Measurements from ENCODE around the gene RNU6-8.

DNA sequence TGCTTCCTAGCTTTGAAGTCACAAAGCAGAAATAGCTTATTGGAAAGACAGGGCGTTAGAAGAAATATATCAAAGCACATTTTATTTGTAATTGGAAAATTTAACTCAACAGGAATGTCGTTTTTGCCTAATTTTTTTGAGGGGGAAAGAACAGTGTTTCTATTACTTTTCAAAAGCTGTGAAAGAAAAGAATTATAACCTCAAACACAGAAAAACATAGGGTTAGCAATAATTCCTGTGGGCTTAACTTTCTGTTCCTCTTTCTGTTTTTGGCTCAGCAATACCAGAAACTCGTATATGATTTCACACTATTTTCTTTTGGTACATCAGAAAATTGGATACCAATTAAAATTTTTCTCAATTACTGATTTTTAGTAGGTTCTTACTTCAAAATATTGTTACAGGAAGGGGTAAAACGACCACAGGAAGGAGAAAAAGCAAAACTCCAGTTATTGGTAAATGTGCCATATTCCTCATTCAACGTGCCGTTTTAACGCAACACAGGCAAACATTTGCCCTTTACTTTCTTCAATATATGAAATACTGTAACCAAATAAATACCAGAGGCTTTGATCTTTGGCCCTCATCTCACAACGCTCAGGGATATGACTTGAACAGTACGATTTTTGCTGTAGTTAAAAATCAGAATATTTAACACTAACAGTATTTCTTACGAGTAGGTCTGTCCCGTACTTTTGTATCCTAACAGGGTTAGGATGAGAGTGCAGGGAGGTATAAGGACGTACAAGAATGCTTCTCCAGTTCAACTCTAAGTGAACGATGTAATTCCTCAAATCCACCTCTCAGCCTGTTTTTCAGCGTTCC, 2.5 kb downstream of the RNU6-8 start:
- TF ChIP-seq, protein P1, sequence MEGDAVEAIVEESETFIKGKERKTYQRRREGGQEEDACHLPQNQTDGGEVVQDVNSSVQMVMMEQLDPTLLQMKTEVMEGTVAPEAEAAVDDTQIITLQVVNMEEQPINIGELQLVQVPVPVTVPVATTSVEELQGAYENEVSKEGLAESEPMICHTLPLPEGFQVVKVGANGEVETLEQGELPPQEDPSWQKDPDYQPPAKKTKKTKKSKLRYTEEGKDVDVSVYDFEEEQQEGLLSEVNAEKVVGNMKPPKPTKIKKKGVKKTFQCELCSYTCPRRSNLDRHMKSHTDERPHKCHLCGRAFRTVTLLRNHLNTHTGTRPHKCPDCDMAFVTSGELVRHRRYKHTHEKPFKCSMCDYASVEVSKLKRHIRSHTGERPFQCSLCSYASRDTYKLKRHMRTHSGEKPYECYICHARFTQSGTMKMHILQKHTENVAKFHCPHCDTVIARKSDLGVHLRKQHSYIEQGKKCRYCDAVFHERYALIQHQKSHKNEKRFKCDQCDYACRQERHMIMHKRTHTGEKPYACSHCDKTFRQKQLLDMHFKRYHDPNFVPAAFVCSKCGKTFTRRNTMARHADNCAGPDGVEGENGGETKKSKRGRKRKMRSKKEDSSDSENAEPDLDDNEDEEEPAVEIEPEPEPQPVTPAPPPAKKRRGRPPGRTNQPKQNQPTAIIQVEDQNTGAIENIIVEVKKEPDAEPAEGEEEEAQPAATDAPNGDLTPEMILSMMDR (IDR thresholded peaks at IDR 0.05; ENCODE audit: poor library complexity): no peak
- no peak for TF ChIP-seq EZH2 (IDR thresholded peaks at IDR 0.05; ENCODE audit: borderline replicate concordance)
